HL-60 (cell line): ENCODE data around the gene ERBB4.

Experiments used
- GABPA ChIP-seq: IDR thresholded peaks from 2 replicates; pipeline ENCODE4 v1.6.1; 2012; ENCODE audit warnings: low read depth
- POLR2AphosphoS5 ChIP-seq: IDR thresholded peaks from 2 replicates; pipeline ENCODE4 v1.6.1; 2012; ENCODE audit warnings: low read depth
- SPI1 ChIP-seq: IDR thresholded peaks from 2 replicates; pipeline ENCODE4 v1.6.1; 2012; ENCODE audit warnings: low read depth, mild to moderate bottlenecking, borderline replicate concordance
- TF ChIP-seq, protein P1 (sequence below): IDR thresholded peaks from one replicate; pipeline ENCODE4 v1.5.1; 2011; ENCODE audit warnings: low read length, control low read depth, inconsistent platforms; ENCODE audit not compliant: insufficient read depth
- TF ChIP-seq, protein P2 (sequence below): IDR thresholded peaks from 2 replicates; pipeline ENCODE4 v1.6.1; 2012; ENCODE audit warnings: low read depth; ENCODE audit not compliant: insufficient replicate concordance

DNA sequence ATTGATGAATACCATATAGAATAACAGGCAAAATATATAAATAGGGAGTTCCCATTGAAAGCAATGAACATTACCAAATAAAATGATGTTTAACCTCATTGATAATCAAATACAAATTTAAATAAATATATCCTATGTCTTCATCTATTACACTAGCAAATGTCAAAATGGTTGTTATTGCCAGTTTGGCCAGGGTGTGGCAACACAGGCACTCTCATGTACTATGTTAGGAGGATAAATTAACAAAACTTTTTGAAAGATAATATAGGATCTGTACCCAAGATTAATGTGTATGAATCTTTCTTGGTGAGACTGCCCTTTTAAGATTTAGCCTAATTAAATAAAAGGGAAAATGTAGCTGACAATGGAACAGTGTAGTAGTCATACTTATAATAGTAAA, 659.3 kb downstream of the ERBB4 start:
- TF ChIP-seq, protein P1, sequence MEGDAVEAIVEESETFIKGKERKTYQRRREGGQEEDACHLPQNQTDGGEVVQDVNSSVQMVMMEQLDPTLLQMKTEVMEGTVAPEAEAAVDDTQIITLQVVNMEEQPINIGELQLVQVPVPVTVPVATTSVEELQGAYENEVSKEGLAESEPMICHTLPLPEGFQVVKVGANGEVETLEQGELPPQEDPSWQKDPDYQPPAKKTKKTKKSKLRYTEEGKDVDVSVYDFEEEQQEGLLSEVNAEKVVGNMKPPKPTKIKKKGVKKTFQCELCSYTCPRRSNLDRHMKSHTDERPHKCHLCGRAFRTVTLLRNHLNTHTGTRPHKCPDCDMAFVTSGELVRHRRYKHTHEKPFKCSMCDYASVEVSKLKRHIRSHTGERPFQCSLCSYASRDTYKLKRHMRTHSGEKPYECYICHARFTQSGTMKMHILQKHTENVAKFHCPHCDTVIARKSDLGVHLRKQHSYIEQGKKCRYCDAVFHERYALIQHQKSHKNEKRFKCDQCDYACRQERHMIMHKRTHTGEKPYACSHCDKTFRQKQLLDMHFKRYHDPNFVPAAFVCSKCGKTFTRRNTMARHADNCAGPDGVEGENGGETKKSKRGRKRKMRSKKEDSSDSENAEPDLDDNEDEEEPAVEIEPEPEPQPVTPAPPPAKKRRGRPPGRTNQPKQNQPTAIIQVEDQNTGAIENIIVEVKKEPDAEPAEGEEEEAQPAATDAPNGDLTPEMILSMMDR: no peak
- TF ChIP-seq, protein P2, sequence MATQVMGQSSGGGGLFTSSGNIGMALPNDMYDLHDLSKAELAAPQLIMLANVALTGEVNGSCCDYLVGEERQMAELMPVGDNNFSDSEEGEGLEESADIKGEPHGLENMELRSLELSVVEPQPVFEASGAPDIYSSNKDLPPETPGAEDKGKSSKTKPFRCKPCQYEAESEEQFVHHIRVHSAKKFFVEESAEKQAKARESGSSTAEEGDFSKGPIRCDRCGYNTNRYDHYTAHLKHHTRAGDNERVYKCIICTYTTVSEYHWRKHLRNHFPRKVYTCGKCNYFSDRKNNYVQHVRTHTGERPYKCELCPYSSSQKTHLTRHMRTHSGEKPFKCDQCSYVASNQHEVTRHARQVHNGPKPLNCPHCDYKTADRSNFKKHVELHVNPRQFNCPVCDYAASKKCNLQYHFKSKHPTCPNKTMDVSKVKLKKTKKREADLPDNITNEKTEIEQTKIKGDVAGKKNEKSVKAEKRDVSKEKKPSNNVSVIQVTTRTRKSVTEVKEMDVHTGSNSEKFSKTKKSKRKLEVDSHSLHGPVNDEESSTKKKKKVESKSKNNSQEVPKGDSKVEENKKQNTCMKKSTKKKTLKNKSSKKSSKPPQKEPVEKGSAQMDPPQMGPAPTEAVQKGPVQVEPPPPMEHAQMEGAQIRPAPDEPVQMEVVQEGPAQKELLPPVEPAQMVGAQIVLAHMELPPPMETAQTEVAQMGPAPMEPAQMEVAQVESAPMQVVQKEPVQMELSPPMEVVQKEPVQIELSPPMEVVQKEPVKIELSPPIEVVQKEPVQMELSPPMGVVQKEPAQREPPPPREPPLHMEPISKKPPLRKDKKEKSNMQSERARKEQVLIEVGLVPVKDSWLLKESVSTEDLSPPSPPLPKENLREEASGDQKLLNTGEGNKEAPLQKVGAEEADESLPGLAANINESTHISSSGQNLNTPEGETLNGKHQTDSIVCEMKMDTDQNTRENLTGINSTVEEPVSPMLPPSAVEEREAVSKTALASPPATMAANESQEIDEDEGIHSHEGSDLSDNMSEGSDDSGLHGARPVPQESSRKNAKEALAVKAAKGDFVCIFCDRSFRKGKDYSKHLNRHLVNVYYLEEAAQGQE: no peak
- no peak for TF ChIP-seq POLR2AphosphoS5
- TF ChIP-seq GABPA: no peak
- TF ChIP-seq SPI1: no peak
